IMR-90 (cell line): ENCODE data around the gene EIF2S2. TPM values are rescaled to one million over a fixed set of nuclear protein-coding genes. Genes with fewer than 3 reads are reported as not detected.

Source experiments
- ATAC-seq: fragments of 200-7000 bp; cut with Tn5 transposase; 2 replicates; pipeline ENCODE4 v1.9.1; 2020; ENCODE audit warnings: low read depth, mild to moderate bottlenecking, moderate library complexity
- BruUV-seq: library from RNA; stranded (reverse); fragments of 400-500 nt; replicated peaks from 2 replicates; lab custom pipeline; 2021; lab: Mats Ljungman, UMichigan
- CTCF ChIA-PET: fragments of 300-600 bp; formaldehyde crosslinking; extraction: SDS; loops from one replicate; lab custom pipeline; 2021; ENCODE audit warnings: antibody characterized with exemption; lab: Yijun Ruan, JAX
- POLR2A ChIA-PET: fragments of 300-600 bp; sonication (Branson Sonifier 250); formaldehyde crosslinking; loops from one replicate; lab custom pipeline; 2022; ENCODE audit warnings: antibody characterized with exemption; ENCODE audit not compliant: unreplicated experiment; lab: Charles Lee
- DNase-seq: peaks from one replicate; pipeline ENCODE4 v3.0.0; 2013
- H2AFZ ChIP-seq: replicated peaks from 2 replicates; pipeline ENCODE3; 2013; ENCODE audit warnings: low read length, mild to moderate bottlenecking; ENCODE audit not compliant: poor library complexity
- H2AK5ac ChIP-seq: 2 replicates; pipeline ENCODE4 v1.6.1; 2013; ENCODE audit warnings: low read depth, low read length, inconsistent platforms
- H2AK9ac ChIP-seq: replicated peaks from 2 replicates; pipeline ENCODE3; 2013; ENCODE audit warnings: mild to moderate bottlenecking, low read depth, low read length, moderate library complexity; ENCODE audit not compliant: poor library complexity
- H2BK120ac ChIP-seq: 2 replicates; pipeline ENCODE4 v1.6.1; 2013; ENCODE audit warnings: low read depth, low read length, inconsistent platforms
- H2BK15ac ChIP-seq: 3 replicates; pipeline ENCODE4 v1.6.1; 2013; ENCODE audit warnings: low read depth, low read length, inconsistent platforms
- H2BK20ac ChIP-seq: 2 replicates; pipeline ENCODE4 v1.6.1; 2013; ENCODE audit warnings: low read depth, mild to moderate bottlenecking, inconsistent platforms, low read length, moderate library complexity
- H2BK5ac ChIP-seq: 2 replicates; pipeline ENCODE4 v1.6.1; 2013; ENCODE audit warnings: mild to moderate bottlenecking, low read depth, low read length, inconsistent platforms; ENCODE audit not compliant: poor library complexity, severe bottlenecking
- H3K14ac ChIP-seq: replicated peaks from 2 replicates; pipeline ENCODE4 v1.6.1; 2013; ENCODE audit warnings: low read depth, low read length, inconsistent platforms
- H3K18ac ChIP-seq: 2 replicates; pipeline ENCODE4 v1.6.1; 2013; ENCODE audit warnings: low read depth, low read length, control low read depth
- H3K23ac ChIP-seq: 2 replicates; pipeline ENCODE4 v1.6.1; 2013; ENCODE audit warnings: low read depth, low read length, inconsistent platforms
- H3K27ac ChIP-seq: 2 replicates; pipeline ENCODE4 v1.5.1; 2013; ENCODE audit warnings: mild to moderate bottlenecking, control low read depth, low read length; ENCODE audit not compliant: insufficient read depth
- H3K27me3 ChIP-seq: 2 replicates; pipeline ENCODE4 v1.6.1; 2013; ENCODE audit warnings: low read length; ENCODE audit not compliant: control insufficient read depth, insufficient read depth
- H3K36me3 ChIP-seq: 2 replicates; pipeline ENCODE4 v1.6.1; 2013; ENCODE audit warnings: low read length, mixed read lengths; ENCODE audit not compliant: control insufficient read depth, insufficient read depth
- H3K4ac ChIP-seq: 2 replicates; pipeline ENCODE4 v1.6.1; 2013; ENCODE audit warnings: low read depth, low read length, inconsistent platforms
- H3K4me1 ChIP-seq: 2 replicates; pipeline ENCODE4 v1.6.1; 2013; ENCODE audit warnings: low read length, mixed read lengths; ENCODE audit not compliant: control insufficient read depth, insufficient read depth
- H3K4me2 ChIP-seq: 2 replicates; pipeline ENCODE4 v1.6.1; 2013; ENCODE audit warnings: low read depth, mild to moderate bottlenecking, control low read depth, low read length, moderate library complexity
- H3K4me3 ChIP-seq: 2 replicates; pipeline ENCODE4 v1.5.1; 2013; ENCODE audit warnings: low read depth, mild to moderate bottlenecking, control low read depth, low read length, moderate library complexity; ENCODE audit not compliant: insufficient read depth
- H3K56ac ChIP-seq: 2 replicates; pipeline ENCODE4 v1.6.1; 2013; ENCODE audit warnings: low read length, inconsistent platforms; ENCODE audit not compliant: insufficient read depth; ENCODE audit errors: extremely low read depth
- H3K79me1 ChIP-seq, 2 experiments: 2 replicates each; pipeline ENCODE4 v1.6.1; 2013; ENCODE audit warnings: low read length in 2 of 2, inconsistent platforms in 1 of 2, low read depth in 1 of 2
- H3K9ac ChIP-seq: 2 replicates; pipeline ENCODE4 v1.6.1; 2013; ENCODE audit warnings: low read depth, low read length, control low read depth
- H3K9me1 ChIP-seq: 2 replicates; pipeline ENCODE4 v1.6.1; 2013; ENCODE audit warnings: low read length, inconsistent platforms; ENCODE audit not compliant: insufficient read depth
- H3K9me3 ChIP-seq: 2 replicates; pipeline ENCODE4 v1.6.1; 2013; ENCODE audit warnings: low read length; ENCODE audit not compliant: control insufficient read depth, insufficient read depth
- H4K20me1 ChIP-seq: 2 replicates; pipeline ENCODE4 v1.6.1; 2013; ENCODE audit warnings: low read length, inconsistent platforms; ENCODE audit not compliant: insufficient read depth
- H4K5ac ChIP-seq: 2 replicates; pipeline ENCODE4 v1.6.1; 2013; ENCODE audit warnings: mild to moderate bottlenecking, low read depth, low read length, control low read depth
- H4K8ac ChIP-seq, 2 experiments: 2 replicates each; pipeline ENCODE4 v1.6.1; 2013; ENCODE audit warnings: low read depth in 2 of 2, low read length in 2 of 2, control low read depth in 1 of 2, inconsistent platforms in 1 of 2
- H4K91ac ChIP-seq: 2 replicates; pipeline ENCODE4 v1.6.1; 2013; ENCODE audit warnings: low read depth, low read length, inconsistent platforms; ENCODE audit not compliant: insufficient read depth
- CHD1 ChIP-seq: IDR thresholded peaks from 2 replicates; pipeline ENCODE4 v1.6.1; 2012; ENCODE audit warnings: low read depth, low read length, improper control_type of control experiment
- FOS ChIP-seq: fragments of 150-350 bp; IDR thresholded peaks from 2 replicates; pipeline ENCODE4 v1.6.1; 2016; ENCODE audit warnings: low read depth, low read length
- MAZ ChIP-seq: IDR thresholded peaks from 2 replicates; pipeline ENCODE4 v1.6.1; 2012; ENCODE audit warnings: low read depth, mild to moderate bottlenecking, low read length, improper control_type of control experiment, moderate library complexity, borderline replicate concordance
- RCOR1 ChIP-seq: IDR thresholded peaks from 2 replicates; pipeline ENCODE4 v1.6.1; 2012; ENCODE audit warnings: mild to moderate bottlenecking, low read length, improper control_type of control experiment; ENCODE audit not compliant: insufficient replicate concordance
- SMC3 ChIP-seq: fragments of 150-350 bp; IDR thresholded peaks from 2 replicates; pipeline ENCODE4 v1.6.1; 2016; ENCODE audit warnings: low read depth, mild to moderate bottlenecking, antibody characterized with exemption, low read length, moderate library complexity
- WGBS, 2 experiments: methylation state at CpG; one replicate each; pipeline versions ENCODE4 v1.1.5 to v1.1.7; 2013; ENCODE audit warnings: missing lambda C conversion rate in 2 of 2; ENCODE audit not compliant: insufficient read length in 1 of 2; ENCODE audit errors: extremely low coverage in 2 of 2; 5-methylcytosine and 5-hydroxymethylcytosine counted together
- dilution Hi-C: fragments of 300-500 bp; cut with HindIII; formaldehyde crosslinking; loops from one replicate; pipeline ENCODE4 v1.14.3; 2018; ENCODE audit warnings: low sequenced_read_pairs; ENCODE audit not compliant: unreplicated experiment
- in situ Hi-C: fragments of 300-500 bp; cut with MboI; formaldehyde crosslinking; loops from 3 replicates; pipeline ENCODE4 v1.14.3; 2019; ENCODE audit warnings: low sequenced_read_pairs, inconsistent platforms, mixed read lengths
- intact Hi-C: fragments of 100-400 bp; cut with micrococcal nuclease; formaldehyde crosslinking; loops from 2 replicates; pipeline ENCODE4 v1.10.0; 2022
- polyA plus RNA-seq, 3 experiments: library from polyadenylated mRNA; depleted of rRNA; stranded (reverse); fragments of >200 nt; gene quantifications; 2 replicates each; pipeline ENCODE4 v1.2.3, GENCODE V29; 2012; ENCODE audit warnings: low replicate concordance in 1 of 3
- total RNA-seq: library from RNA; depleted of rRNA; stranded (reverse); fragments of >200 nt; gene quantifications from 2 replicates; pipeline ENCODE4 v1.2.3, GENCODE V29; 2012
- TF ChIP-seq, protein P1 (sequence below): fragments of 150-350 bp; IDR thresholded peaks from 2 replicates; pipeline ENCODE4 v1.6.1; 2016; ENCODE audit warnings: low read depth, mild to moderate bottlenecking, low read length, moderate library complexity, borderline replicate concordance
- TF ChIP-seq, protein P2 (sequence below): conservative IDR thresholded peaks from 2 replicates; pipeline ENCODE4 v1.5.1; 2012; ENCODE audit warnings: mild to moderate bottlenecking, low read depth, low read length, improper control_type of control experiment

Gene EIF2S2
- total and polyA plus RNA-seq, 2 of the 4 experiments (the other 2 are of a cell fraction), result 61.7 to 66.9 TPM

DNA sequence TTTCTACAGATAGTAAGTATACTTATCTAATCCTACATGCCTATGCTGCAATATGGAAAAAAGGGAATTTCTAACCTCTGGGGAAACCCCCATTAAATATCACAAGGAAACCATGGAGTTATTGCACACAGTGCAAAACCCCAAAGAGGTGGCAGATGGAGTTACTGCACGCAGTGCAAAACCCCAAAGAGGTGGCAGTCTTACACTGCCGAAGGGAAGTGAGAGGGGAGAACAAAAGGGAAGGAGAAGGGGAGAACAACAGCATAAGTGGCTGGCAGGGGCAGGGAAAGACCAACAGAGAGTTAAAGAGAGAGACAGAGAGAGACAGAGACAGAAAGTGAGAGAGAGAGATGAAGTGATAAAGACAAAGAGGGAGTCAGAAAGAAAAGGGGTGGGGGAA is 43.8 kb upstream of the EIF2S2 start:
- Histone ChIP-seq H2BK5ac (no peak overlapping the region), H4K20me1 (no peaks in the 10 kb centered on the region), H3K9me3 (no peaks in the 10 kb centered on the region), H3K4me2 (no peak overlapping the region), H4K91ac (no peak overlapping the region), H2BK20ac (no peak overlapping the region), H3K79me1 (no peaks in the 10 kb centered on the region), H2BK120ac (no peak overlapping the region), H3K9ac (no peak overlapping the region), H2AFZ (no peak overlapping the region), H2AK9ac (no peak overlapping the region), H3K18ac (no peak overlapping the region), H3K36me3 (no peaks in the 10 kb centered on the region), H3K27ac (no peak overlapping the region), H3K9me1 (no peaks in the 10 kb centered on the region), H3K4ac (no peak overlapping the region), H2AK5ac (no peak overlapping the region), H3K56ac (no peak overlapping the region), H3K14ac (no peak overlapping the region), H3K4me3 (no peak overlapping the region), H2BK15ac (no peak overlapping the region), H4K8ac (no peak overlapping the region), H3K23ac (no peak overlapping the region), H3K27me3 (peaks cover 26% of the 10 kb centered on the region), H3K4me1 (no peaks in the 10 kb centered on the region), H4K5ac (no peak overlapping the region)
- intact Hi-C loops (no loop called here), dilution Hi-C loops (no loop called here), in situ Hi-C loops (no loop called here)
- POLR2A ChIA-PET, result no interaction called here
- no TSS peak for BruUV-seq
- ATAC-seq, result no peak
- TF ChIP-seq SMC3 (no peak), RCOR1 (no peak), FOS (no peak), MAZ (no peak), CHD1 (no peak)
- TF ChIP-seq, protein P1, sequence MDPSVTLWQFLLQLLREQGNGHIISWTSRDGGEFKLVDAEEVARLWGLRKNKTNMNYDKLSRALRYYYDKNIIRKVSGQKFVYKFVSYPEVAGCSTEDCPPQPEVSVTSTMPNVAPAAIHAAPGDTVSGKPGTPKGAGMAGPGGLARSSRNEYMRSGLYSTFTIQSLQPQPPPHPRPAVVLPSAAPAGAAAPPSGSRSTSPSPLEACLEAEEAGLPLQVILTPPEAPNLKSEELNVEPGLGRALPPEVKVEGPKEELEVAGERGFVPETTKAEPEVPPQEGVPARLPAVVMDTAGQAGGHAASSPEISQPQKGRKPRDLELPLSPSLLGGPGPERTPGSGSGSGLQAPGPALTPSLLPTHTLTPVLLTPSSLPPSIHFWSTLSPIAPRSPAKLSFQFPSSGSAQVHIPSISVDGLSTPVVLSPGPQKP, result no peak
- TF ChIP-seq, protein P2, sequence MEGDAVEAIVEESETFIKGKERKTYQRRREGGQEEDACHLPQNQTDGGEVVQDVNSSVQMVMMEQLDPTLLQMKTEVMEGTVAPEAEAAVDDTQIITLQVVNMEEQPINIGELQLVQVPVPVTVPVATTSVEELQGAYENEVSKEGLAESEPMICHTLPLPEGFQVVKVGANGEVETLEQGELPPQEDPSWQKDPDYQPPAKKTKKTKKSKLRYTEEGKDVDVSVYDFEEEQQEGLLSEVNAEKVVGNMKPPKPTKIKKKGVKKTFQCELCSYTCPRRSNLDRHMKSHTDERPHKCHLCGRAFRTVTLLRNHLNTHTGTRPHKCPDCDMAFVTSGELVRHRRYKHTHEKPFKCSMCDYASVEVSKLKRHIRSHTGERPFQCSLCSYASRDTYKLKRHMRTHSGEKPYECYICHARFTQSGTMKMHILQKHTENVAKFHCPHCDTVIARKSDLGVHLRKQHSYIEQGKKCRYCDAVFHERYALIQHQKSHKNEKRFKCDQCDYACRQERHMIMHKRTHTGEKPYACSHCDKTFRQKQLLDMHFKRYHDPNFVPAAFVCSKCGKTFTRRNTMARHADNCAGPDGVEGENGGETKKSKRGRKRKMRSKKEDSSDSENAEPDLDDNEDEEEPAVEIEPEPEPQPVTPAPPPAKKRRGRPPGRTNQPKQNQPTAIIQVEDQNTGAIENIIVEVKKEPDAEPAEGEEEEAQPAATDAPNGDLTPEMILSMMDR, result no peak
- DNase-seq, result no peak
- CTCF ChIA-PET, result no interaction called here
- WGBS, 2 experiments, result 60% methylated on average over 1 of the region's 2 CpGs; no CpG with 5 or more reads in 1 of the 2 experiments
